GM18499 (cell line): ENCODE data around the gene MLH1.

Experiments
- ATAC-seq: cut with Tn5 transposase; IDR thresholded peaks from one replicate; pipeline ENCODE4 v1.9.1; 2021; ENCODE audit warnings: moderate number of reproducible peaks; ENCODE audit not compliant: insufficient read depth, unreplicated experiment

MLH1 gene

DNA sequence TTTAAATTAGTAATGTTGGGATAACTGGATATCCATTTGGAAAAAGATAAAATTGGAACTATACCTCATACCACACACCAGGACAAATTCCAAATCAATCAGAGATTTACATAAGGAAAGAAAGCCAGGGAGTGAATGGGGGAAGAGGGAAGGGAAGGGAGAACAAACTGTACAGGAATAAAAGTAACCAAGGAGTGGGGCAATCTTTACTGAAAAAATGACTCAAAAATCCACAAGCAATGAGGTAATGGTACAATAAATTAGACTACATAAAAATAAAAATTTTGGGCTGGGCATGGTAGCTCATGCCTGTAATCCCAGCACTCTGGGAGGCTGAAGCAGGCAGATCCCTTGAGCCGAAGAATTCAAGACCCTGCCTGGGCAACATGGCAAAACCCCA is 82.6 kb downstream of the MLH1 start:
- no peak for ATAC-seq

DNA sequence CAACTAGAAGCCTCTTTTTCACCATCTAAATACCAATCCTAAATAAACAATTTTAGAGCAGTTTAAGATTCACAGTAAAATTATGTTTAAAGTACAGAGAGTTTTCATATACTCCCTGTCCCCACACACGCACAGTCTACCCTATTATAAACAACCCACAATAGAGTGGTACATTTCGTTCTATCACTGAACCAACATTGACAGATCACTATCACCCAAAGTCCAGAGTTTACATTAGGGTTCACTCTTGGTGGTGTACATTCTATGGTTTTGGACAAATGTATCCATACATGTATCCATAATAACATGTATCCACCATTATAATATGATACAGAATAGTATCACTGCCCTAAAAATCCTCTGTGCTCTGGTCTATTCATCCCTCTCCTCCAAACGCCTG is 89.0 kb downstream of the MLH1 start:
- ATAC-seq, result no peak

DNA sequence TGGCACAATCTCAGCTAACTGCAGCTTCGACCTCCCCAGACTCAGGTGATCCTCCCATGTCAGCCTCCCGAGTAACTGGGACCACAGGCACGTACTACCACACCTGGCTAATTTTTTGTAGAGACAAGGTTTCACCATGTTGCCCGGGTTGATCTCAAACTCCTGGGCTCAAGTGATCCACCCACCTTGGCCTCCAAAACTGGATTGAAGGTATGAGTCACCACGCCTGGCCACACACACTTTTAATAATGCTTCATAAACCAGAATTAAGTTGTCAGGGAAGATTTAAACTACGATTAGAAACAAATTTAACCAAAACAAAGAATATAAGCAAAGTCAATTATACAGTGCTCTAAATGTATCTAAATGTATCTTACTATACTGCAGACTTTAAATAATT is 93.6 kb downstream of the MLH1 start:
- ATAC-seq, result no peak

DNA sequence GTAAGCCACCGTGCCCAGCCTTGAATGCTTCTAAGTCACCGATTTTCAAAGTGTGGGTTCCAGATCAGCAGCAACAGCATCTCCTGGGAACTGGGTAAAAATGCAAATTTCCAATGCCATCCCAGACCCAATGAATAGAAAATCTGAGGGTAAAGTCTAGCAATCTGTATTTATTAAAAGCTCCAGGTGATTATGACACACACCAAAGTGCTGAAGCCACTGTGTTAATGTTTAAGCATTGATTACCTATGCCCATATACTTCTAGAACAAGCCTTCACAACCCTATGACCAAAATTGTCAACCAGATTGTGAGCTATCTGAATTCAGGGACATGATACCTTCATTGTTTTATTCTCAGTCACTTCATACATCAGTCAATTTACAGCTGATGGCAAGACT is 94.6 kb downstream of the MLH1 start:
- no peak for ATAC-seq

DNA sequence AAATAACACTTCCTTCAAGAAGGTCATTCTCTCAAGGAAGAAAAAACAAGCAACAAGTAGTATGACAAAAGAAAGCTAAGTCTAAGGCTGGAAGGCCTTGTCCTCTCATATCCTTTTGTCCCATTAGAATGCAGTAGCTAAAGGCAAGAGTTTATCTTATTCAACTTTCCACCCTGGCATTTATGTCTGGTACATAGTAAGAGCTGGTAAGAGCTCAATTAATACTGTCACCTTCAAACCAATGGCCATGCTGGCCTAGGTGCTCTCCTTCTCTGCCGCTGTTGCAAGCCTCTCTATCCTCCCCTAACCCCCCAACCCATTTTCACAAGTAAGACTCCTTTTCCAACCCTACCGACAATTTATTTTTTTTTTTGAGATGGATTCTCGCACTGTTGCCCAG is 99.2 kb downstream of the MLH1 start:
- no peak for ATAC-seq

DNA sequence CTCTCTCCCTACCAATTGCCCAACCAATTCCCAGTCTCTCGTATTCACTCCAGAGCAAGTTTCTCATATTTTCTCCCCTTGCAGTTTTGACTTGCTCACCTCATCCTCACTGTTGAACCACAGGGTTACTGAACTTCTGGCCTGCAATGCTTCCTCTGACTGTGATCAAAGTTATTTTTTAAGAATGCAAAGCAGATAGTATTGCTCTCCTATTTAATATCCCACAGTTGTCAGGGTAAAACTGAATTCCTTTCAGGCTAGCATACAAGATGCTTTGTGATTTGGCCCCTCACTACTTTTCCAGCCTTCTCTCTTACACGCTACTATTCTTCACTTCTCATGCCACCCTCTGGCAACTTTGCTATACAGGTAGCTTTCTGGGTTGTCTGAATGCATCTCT is 100.2 kb downstream of the MLH1 start:
- ATAC-seq, result no peak

DNA sequence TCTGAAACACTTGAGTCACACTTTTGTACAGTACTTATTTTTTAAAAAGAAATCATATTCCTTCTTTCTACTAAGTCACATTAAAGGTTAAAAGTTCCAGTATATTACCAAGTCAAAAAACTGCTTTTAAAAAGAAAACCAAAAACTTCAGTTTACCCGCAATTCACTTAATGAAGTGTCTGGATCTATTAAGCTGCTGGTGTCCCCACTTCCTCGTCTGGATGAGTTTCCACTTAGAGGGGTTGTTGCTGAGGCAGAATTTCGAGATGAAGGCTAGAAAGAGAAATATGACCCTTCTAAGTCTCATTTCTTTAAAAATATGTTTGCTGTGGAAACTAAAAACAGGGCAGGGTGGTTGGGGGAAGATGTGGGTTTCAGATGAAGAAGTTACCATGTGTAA is 101.3 kb downstream of the MLH1 start:
- no peak for ATAC-seq

DNA sequence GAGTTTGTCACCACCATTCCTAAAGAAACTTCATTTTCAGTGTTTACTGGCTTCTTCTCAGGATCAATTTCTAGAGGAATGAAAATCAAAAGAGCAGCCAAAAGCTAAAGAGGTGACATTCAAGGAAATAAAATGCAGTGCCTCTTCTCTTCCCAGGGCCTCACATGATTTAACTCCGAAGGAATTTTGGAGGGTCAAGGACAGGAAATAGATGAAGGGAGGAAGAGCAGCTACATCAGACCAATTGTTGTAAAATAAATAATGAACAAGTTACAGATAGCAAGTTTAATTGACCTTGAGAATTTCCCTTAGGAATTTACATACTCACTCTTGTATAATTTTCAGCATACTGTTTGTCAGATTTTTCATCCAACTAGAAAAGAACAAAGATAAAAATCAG is 103.0 kb downstream of the MLH1 start:
- ATAC-seq, result no peak

DNA sequence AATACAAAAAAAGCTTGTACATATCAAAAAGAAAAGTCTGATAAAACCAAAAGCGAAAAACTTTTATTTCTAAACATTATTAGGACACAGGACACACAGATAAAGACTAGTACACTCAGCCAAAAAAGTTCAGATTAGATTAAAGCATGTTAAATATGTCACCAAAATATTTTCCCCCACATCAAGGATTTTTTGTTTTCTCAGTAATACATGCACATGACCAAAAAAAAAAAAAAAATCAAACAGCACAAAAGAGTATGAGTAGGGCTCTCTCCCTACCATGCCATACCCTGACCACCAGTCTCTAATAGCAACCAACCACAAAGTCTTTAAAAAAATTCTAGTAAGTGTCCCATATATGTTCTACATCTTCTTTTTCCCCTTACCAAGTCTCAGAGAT is 103.7 kb downstream of the MLH1 start:
- no peak for ATAC-seq

DNA sequence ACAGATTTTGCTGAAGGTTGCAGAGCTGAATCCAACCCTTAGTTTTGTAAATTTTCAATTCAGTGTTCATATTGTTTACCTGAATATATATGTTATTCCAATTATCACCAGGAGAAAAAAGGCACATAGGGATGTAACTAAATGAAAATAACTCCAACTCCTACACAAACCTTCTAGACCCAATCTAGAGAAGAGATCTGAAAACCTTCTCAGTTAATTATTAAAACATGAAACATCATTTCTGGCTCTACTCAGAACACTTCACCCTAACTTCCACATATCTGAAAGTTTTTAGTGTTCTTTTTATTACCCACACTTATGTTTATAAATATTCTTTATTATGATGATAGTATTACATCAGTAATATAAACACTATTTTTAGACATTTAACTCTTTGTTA is 104.5 kb downstream of the MLH1 start:
- no peak for ATAC-seq

DNA sequence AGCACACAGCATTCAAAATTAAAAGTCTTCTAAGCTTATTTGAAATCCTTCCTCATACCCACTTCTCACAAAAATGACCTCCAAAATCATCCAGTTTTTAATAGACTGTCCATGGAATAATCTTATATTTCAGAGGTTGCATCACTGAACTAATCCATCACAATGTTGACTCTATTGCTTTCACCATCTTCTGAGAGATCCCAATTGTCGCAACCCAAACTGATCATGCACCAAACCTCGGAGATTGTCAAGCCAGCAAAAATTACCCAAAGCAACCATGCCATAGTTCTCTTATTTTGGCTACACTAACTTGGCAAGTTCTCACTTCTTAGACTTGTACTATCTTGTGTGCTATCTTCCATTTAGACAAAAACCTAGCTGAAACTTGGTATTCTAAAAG is 105.6 kb downstream of the MLH1 start:
- no peak for ATAC-seq

DNA sequence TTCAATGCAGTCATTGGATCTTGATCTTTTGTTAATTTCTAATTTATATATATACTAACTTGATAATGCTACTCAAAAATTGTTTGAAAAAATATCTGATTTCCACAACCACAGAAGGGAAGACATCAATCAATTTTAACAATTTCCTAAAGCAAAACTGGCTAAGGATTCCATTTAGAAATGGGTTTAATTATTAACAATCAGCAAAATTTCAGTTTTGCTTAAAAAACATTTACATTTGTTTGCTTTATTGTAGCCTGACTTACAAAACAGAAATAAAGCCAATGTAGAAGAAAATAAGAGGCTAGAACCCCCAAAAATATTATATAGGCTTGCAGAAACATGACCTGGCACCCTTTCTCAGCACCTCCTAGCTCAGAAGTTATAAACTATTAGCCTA is 106.2 kb downstream of the MLH1 start:
- ATAC-seq, result no peak

DNA sequence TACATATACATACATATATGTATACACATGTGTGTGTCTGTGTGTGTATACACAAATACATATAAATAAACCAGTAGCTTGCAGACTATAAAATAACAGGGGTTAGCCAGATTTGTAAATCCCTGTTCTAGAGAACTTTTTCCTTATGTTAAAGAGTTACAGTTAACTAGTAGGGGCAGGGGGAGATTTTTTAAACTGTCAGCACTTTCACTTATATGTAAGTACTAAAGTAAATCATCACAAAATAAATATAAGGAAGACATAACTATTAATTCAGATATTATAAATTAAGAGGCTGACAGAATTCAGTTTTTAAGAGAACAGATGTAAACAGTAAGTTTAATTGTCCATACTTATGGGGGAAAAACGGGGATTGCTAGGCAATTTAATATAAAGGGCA is 107.1 kb downstream of the MLH1 start:
- ATAC-seq, result no peak
